Measurements from ENCODE around the gene C13orf42.

- TF ChIP-seq, protein P1, sequence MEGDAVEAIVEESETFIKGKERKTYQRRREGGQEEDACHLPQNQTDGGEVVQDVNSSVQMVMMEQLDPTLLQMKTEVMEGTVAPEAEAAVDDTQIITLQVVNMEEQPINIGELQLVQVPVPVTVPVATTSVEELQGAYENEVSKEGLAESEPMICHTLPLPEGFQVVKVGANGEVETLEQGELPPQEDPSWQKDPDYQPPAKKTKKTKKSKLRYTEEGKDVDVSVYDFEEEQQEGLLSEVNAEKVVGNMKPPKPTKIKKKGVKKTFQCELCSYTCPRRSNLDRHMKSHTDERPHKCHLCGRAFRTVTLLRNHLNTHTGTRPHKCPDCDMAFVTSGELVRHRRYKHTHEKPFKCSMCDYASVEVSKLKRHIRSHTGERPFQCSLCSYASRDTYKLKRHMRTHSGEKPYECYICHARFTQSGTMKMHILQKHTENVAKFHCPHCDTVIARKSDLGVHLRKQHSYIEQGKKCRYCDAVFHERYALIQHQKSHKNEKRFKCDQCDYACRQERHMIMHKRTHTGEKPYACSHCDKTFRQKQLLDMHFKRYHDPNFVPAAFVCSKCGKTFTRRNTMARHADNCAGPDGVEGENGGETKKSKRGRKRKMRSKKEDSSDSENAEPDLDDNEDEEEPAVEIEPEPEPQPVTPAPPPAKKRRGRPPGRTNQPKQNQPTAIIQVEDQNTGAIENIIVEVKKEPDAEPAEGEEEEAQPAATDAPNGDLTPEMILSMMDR (IDR thresholded peaks at IDR 0.05; ENCODE audit: extremely low read depth in 1 of 2, insufficient read depth in 1 of 2, low read depth in 1 of 2, low read length in 2 of 2) = no peak
- TF ChIP-seq POLR2AphosphoS5 (IDR thresholded peaks at IDR 0.05; ENCODE audit: insufficient read depth, low read depth, low read length) = no peak
- TF ChIP-seq POLR2A (IDR thresholded peaks at IDR 0.05; ENCODE audit: low read depth, low read length) = no peak
- no peak for TF ChIP-seq EZH2 (IDR thresholded peaks at IDR 0.05; ENCODE audit: borderline replicate concordance, low read depth, low read length, severe bottlenecking)
- no peak for TF ChIP-seq MAX (IDR thresholded peaks at IDR 0.05; ENCODE audit: insufficient read depth, insufficient read length)
- TF ChIP-seq GATA2 (IDR thresholded peaks at IDR 0.05; ENCODE audit: insufficient read depth, insufficient read length, low read depth, low read length) = no peak
- no peak for TF ChIP-seq JUN (IDR thresholded peaks at IDR 0.05; ENCODE audit: borderline replicate concordance, insufficient read depth, insufficient read length, low read depth)
- no peak for TF ChIP-seq FOS (IDR thresholded peaks at IDR 0.05; ENCODE audit: borderline replicate concordance, insufficient read depth, low read length)
These were observed 43.8 kb downstream of the C13orf42 start for GRCh38 chr13:51067210-51067701.
